ENCODE results near the gene RNF123.
"Not testable (repeated sequence)": the region's sequence is repeated elsewhere in the genome, so short reads cannot be mapped to it uniquely, and the experiment has no call there.

Gene RNF123

GRCh38 chr3:49740427-49740826 lies 51.1 kb downstream of the RNF123 start:
- no peak for DNase-seq (ENCODE audit: low read depth in 2 of 2)
- no peak for TF ChIP-seq CTCF (IDR thresholded peaks at IDR 0.05; ENCODE audit: low read depth, low read length)
- H3K4me3 ChIP-seq (replicated peaks in 1 of 2; ENCODE audit: low read depth in 2 of 2, low read length in 2 of 2), result no peak overlapping the region

- TF ChIP-seq CTCF (IDR thresholded peaks at IDR 0.05; ENCODE audit: low read depth, low read length), result no peak
- DNase-seq (ENCODE audit: low read depth in 2 of 2), result peak; percentile 12 to 72
- no peak overlapping the region for H3K4me3 ChIP-seq (replicated peaks in 1 of 2; ENCODE audit: low read depth in 2 of 2, low read length in 2 of 2)
These were observed 56.6 kb downstream of the RNF123 start for GRCh38 chr3:49745986-49746385.

GRCh38 chr3:49747792-49748480 lies 58.6 kb downstream of the RNF123 start:
- H3K4me3 ChIP-seq (replicated peaks in 1 of 2; ENCODE audit: low read depth in 2 of 2, low read length in 2 of 2), result no peak overlapping the region
- TF ChIP-seq CTCF (IDR thresholded peaks at IDR 0.05; ENCODE audit: low read depth, low read length), result no peak
- DNase-seq (ENCODE audit: low read depth in 2 of 2), result peak; percentile 56 to 88

GRCh38 chr3:49748874-49749273 lies 59.5 kb downstream of the RNF123 start:
- not testable (repeated sequence) for DNase-seq (ENCODE audit: low read depth in 2 of 2); H3K4me3 ChIP-seq (replicated peaks in 1 of 2; ENCODE audit: low read depth in 2 of 2, low read length in 2 of 2)

GRCh38 chr3:49750056-49750455 lies 60.7 kb downstream of the RNF123 start:
- TF ChIP-seq CTCF (IDR thresholded peaks at IDR 0.05; ENCODE audit: low read depth, low read length), result no peak
- H3K4me3 ChIP-seq (replicated peaks in 1 of 2; ENCODE audit: low read depth in 2 of 2, low read length in 2 of 2), result no peak overlapping the region
- no peak for DNase-seq (ENCODE audit: low read depth in 2 of 2)

GRCh38 chr3:49751501-49751900 lies 62.1 kb downstream of the RNF123 start:
- no peak overlapping the region for H3K4me3 ChIP-seq (replicated peaks in 1 of 2; ENCODE audit: low read depth in 2 of 2, low read length in 2 of 2)
- DNase-seq (ENCODE audit: low read depth in 2 of 2), result no peak
- TF ChIP-seq CTCF (IDR thresholded peaks at IDR 0.05; ENCODE audit: low read depth, low read length), result no peak

GRCh38 chr3:49754536-49754935 lies 65.2 kb downstream of the RNF123 start:
- TF ChIP-seq CTCF (IDR thresholded peaks at IDR 0.05; ENCODE audit: low read depth, low read length), result no peak
- H3K4me3 ChIP-seq (replicated peaks in 1 of 2; ENCODE audit: low read depth in 2 of 2, low read length in 2 of 2), result no peak overlapping the region
- DNase-seq (ENCODE audit: low read depth in 2 of 2), result no peak

All from cardiac fibroblast (primary cell).